ENCODE data around the gene PNMA8B.

GRCh38 chr19:46460981-46461380, 34.7 kb downstream of the PNMA8B start:
- TF ChIP-seq CTCF (IDR thresholded peaks at IDR 0.05; ENCODE audit: poor library complexity) (no peak), EZH2 (IDR thresholded peaks at IDR 0.05; ENCODE audit: borderline replicate concordance) (no peak)
